GM23338 (cell line): ENCODE measurements around the gene SMIM41. TPM values are rescaled to one million over a fixed set of nuclear protein-coding genes. Genes with fewer than 3 reads are reported as not detected.

Experiments used
- ATAC-seq: fragments of 200-7000 bp; cut with Tn5 transposase; 3 replicates; pipeline ENCODE4 v1.9.1; 2020
- DNase-seq: peaks from one replicate; pipeline ENCODE4 v3.0.0-alpha.2; 2015; ENCODE audit warnings: low spot score
- H2AFZ ChIP-seq: fragments of 200-600 bp; sonication (generic); 2 replicates; pipeline ENCODE4 v1.8.0; 2016; ENCODE audit warnings: antibody characterized with exemption, mild to moderate bottlenecking, moderate library complexity
- H3F3A ChIP-seq: fragments of 200-600 bp; sonication (generic); replicated peaks from 2 replicates; pipeline ENCODE4 v1.8.0; 2017; ENCODE audit warnings: antibody characterized with exemption, mixed run types, low read depth
- H3K27ac ChIP-seq: fragments of 200-600 bp; sonication (generic); 2 replicates; pipeline ENCODE4 v1.6.1; 2016; ENCODE audit warnings: low read depth
- H3K27me3 ChIP-seq: fragments of 200-600 bp; sonication (generic); 2 replicates; pipeline ENCODE4 v1.8.0; 2016; ENCODE audit warnings: mild to moderate bottlenecking, mixed run types, moderate library complexity; ENCODE audit not compliant: insufficient read depth
- H3K36me3 ChIP-seq: fragments of 200-600 bp; sonication (generic); 2 replicates; pipeline ENCODE4 v1.8.0; 2016; ENCODE audit warnings: mild to moderate bottlenecking; ENCODE audit not compliant: insufficient read depth
- H3K4me1 ChIP-seq: fragments of 200-600 bp; sonication (generic); 2 replicates; pipeline ENCODE4 v1.8.0; 2016; ENCODE audit warnings: mild to moderate bottlenecking, moderate library complexity; ENCODE audit not compliant: insufficient read depth
- H3K4me2 ChIP-seq: fragments of 200-600 bp; sonication (generic); 2 replicates; pipeline ENCODE4 v1.7.1; 2017; ENCODE audit warnings: mixed run types
- H3K4me3 ChIP-seq: fragments of 200-600 bp; sonication (generic); 2 replicates; pipeline ENCODE4 v1.6.1; 2016; ENCODE audit warnings: mixed run types
- H3K79me2 ChIP-seq: fragments of 200-600 bp; sonication (generic); replicated peaks from 2 replicates; pipeline ENCODE4 v1.8.0; 2017; ENCODE audit warnings: mild to moderate bottlenecking; ENCODE audit not compliant: insufficient read depth
- H3K9me2 ChIP-seq: fragments of 200-600 bp; sonication (generic); 2 replicates; pipeline ENCODE4 v1.8.0; 2017; ENCODE audit not compliant: insufficient read depth
- H4K20me1 ChIP-seq: fragments of 200-600 bp; sonication (generic); replicated peaks from 2 replicates; pipeline ENCODE4 v1.8.0; 2017; ENCODE audit warnings: mild to moderate bottlenecking; ENCODE audit not compliant: insufficient read depth
- H3K27ac Mint-ChIP-seq: 2 replicates; pipeline ENCODE4 v1.8.0; 2020; ENCODE audit warnings: inconsistent platforms, mild to moderate bottlenecking, moderate library complexity, mixed read lengths
- H3K27me3 Mint-ChIP-seq: 3 replicates; pipeline ENCODE4 v1.8.0; 2022; ENCODE audit warnings: low read depth, mild to moderate bottlenecking, moderate library complexity, mixed read lengths, inconsistent platforms; ENCODE audit not compliant: insufficient read depth, poor library complexity
- H3K36me3 Mint-ChIP-seq: 3 replicates; pipeline ENCODE4 v1.8.0; 2021; ENCODE audit warnings: low read depth, mild to moderate bottlenecking, inconsistent platforms, moderate library complexity, mixed read lengths
- H3K4me1 Mint-ChIP-seq: 3 replicates; pipeline ENCODE4 v1.8.0; 2020; ENCODE audit warnings: mild to moderate bottlenecking, inconsistent platforms, mixed read lengths
- H3K4me3 Mint-ChIP-seq: 3 replicates; pipeline ENCODE4 v1.8.0; 2021; ENCODE audit warnings: moderate library complexity, mild to moderate bottlenecking, inconsistent platforms, mixed read lengths
- H3K9me3 Mint-ChIP-seq: 3 replicates; pipeline ENCODE4 v1.8.0; 2020; ENCODE audit warnings: moderate library complexity, mild to moderate bottlenecking, inconsistent platforms, mixed read lengths
- CREB1 ChIP-seq: fragments of 250-450 bp; sonication (Bioruptor Pico); IDR thresholded peaks from 2 replicates; pipeline ENCODE4 v1.5.0; 2020; ENCODE audit warnings: low read depth, mild to moderate bottlenecking, moderate library complexity
- CTCF ChIP-seq, 2 experiments: fragments of 200-600 bp in 1 of 2; sonication (generic) in 1 of 2; conservative IDR thresholded peaks; 2 replicates each; pipeline versions ENCODE4 v1.5.1 to v1.6.1; 2016 to 2017; ENCODE audit warnings: antibody characterized with exemption in 2 of 2, low read depth in 2 of 2, mild to moderate bottlenecking in 2 of 2, moderate library complexity in 1 of 2
- EZH2 ChIP-seq: fragments of 200-600 bp; sonication (generic); IDR thresholded peaks from one replicate; pipeline ENCODE4 v1.8.0; 2017; ENCODE audit warnings: antibody characterized with exemption, mild to moderate bottlenecking, low read depth; ENCODE audit not compliant: unreplicated experiment
- EZH2phosphoT487 ChIP-seq: fragments of 200-600 bp; sonication (generic); IDR thresholded peaks from one replicate; pipeline ENCODE4 v1.8.1; 2018; ENCODE audit warnings: antibody characterized with exemption; ENCODE audit not compliant: unreplicated experiment
- JUNB ChIP-seq: IDR thresholded peaks from one replicate; pipeline ENCODE4 v1.6.1; 2016; ENCODE audit warnings: antibody characterized with exemption; ENCODE audit not compliant: unreplicated experiment
- NANOG ChIP-seq: IDR thresholded peaks from 2 replicates; pipeline ENCODE4 v1.6.1; 2016; ENCODE audit warnings: antibody characterized with exemption, borderline replicate concordance
- POLR2AphosphoS5 ChIP-seq: IDR thresholded peaks from 2 replicates; pipeline ENCODE4 v1.6.1; 2016; ENCODE audit warnings: antibody characterized with exemption, low read depth
- STAT1 ChIP-seq: IDR thresholded peaks from one replicate; pipeline ENCODE4 v1.6.1; 2016; ENCODE audit warnings: antibody characterized with exemption; ENCODE audit not compliant: unreplicated experiment
- ZNF114 ChIP-seq: fragments of 250-450 bp; sonication (Bioruptor Pico); IDR thresholded peaks from 2 replicates; pipeline ENCODE4 v1.5.0; 2020; ENCODE audit warnings: mild to moderate bottlenecking, moderate library complexity
- ZNF331 ChIP-seq: fragments of 250-450 bp; sonication (Bioruptor Pico); IDR thresholded peaks from 2 replicates; pipeline ENCODE4 v1.5.0; 2020; ENCODE audit warnings: low read depth, mild to moderate bottlenecking, moderate library complexity
- ZNF462 ChIP-seq: fragments of 250-450 bp; sonication (Bioruptor Pico); IDR thresholded peaks from 2 replicates; pipeline ENCODE4 v1.5.0; 2020; ENCODE audit warnings: mild to moderate bottlenecking, moderate library complexity
- polyA plus RNA-seq: library from polyadenylated mRNA; unstranded; fragments of >200 nt; fragmentation: Nextera tagmentation; extraction: Ambion mirVana; gene quantifications from 2 replicates; pipeline ENCODE4 v1.2.1, GENCODE V29; 2016
- total RNA-seq: library from RNA; depleted of rRNA; stranded (reverse); fragments of >200 nt; shearing (Covaris generic); gene quantifications from 2 replicates; pipeline ENCODE4 v1.2.3, GENCODE V29; 2014
- TF ChIP-seq, protein P1 (sequence below): IDR thresholded peaks from one replicate; pipeline ENCODE4 v1.6.1; 2018; ENCODE audit warnings: antibody characterized with exemption; ENCODE audit not compliant: unreplicated experiment
- TF ChIP-seq, protein P2 (sequence below): IDR thresholded peaks from 2 replicates; pipeline ENCODE4 v1.6.1; 2016; ENCODE audit warnings: antibody characterized with exemption

SMIM41 gene
- total and polyA plus RNA-seq, 2 experiments from 2014 or later: 0.66 TPM

- Histone ChIP-seq H3F3A (no peaks in the 10 kb centered on the region), H3K4me1 (no peaks in the 10 kb centered on the region), H3K79me2 (no peaks in the 10 kb centered on the region), H3K4me3 (no peak overlapping the region), H4K20me1 (peaks cover 12% of the 10 kb centered on the region), H3K27ac (no peak overlapping the region), H2AFZ (no peak overlapping the region), H3K9me2 (no peaks in the 10 kb centered on the region), H3K36me3 (no peaks in the 10 kb centered on the region), H3K4me2 (no peak overlapping the region), H3K27me3 (no peaks in the 10 kb centered on the region; the same call in 1 of the 2 replicates)
- no peak overlapping the region for H3K4me3 Mint-ChIP-seq
- no peaks in the 10 kb centered on the region for H3K9me3 Mint-ChIP-seq
- H3K27me3 Mint-ChIP-seq: peaks cover 7% of the 10 kb centered on the region
- DNase-seq: no peak
- no peak for ATAC-seq
- H3K36me3 Mint-ChIP-seq: peaks cover 10% of the 10 kb centered on the region; the same call in 2 of the 3 replicates
- no peaks in the 10 kb centered on the region for H3K4me1 Mint-ChIP-seq
- H3K27ac Mint-ChIP-seq: no peak overlapping the region
- no peak for TF ChIP-seq ZNF331
- no peak for TF ChIP-seq EZH2
- TF ChIP-seq POLR2AphosphoS5: no peak
- TF ChIP-seq ZNF114 (CRISPR knock-in tag): no peak
- no peak for TF ChIP-seq ZNF462 (CRISPR knock-in tag)
- TF ChIP-seq, protein P1, sequence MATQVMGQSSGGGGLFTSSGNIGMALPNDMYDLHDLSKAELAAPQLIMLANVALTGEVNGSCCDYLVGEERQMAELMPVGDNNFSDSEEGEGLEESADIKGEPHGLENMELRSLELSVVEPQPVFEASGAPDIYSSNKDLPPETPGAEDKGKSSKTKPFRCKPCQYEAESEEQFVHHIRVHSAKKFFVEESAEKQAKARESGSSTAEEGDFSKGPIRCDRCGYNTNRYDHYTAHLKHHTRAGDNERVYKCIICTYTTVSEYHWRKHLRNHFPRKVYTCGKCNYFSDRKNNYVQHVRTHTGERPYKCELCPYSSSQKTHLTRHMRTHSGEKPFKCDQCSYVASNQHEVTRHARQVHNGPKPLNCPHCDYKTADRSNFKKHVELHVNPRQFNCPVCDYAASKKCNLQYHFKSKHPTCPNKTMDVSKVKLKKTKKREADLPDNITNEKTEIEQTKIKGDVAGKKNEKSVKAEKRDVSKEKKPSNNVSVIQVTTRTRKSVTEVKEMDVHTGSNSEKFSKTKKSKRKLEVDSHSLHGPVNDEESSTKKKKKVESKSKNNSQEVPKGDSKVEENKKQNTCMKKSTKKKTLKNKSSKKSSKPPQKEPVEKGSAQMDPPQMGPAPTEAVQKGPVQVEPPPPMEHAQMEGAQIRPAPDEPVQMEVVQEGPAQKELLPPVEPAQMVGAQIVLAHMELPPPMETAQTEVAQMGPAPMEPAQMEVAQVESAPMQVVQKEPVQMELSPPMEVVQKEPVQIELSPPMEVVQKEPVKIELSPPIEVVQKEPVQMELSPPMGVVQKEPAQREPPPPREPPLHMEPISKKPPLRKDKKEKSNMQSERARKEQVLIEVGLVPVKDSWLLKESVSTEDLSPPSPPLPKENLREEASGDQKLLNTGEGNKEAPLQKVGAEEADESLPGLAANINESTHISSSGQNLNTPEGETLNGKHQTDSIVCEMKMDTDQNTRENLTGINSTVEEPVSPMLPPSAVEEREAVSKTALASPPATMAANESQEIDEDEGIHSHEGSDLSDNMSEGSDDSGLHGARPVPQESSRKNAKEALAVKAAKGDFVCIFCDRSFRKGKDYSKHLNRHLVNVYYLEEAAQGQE: no peak
- TF ChIP-seq, protein P2, sequence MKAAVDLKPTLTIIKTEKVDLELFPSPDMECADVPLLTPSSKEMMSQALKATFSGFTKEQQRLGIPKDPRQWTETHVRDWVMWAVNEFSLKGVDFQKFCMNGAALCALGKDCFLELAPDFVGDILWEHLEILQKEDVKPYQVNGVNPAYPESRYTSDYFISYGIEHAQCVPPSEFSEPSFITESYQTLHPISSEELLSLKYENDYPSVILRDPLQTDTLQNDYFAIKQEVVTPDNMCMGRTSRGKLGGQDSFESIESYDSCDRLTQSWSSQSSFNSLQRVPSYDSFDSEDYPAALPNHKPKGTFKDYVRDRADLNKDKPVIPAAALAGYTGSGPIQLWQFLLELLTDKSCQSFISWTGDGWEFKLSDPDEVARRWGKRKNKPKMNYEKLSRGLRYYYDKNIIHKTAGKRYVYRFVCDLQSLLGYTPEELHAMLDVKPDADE: no peak
- no peak for TF ChIP-seq JUNB
- no peak for TF ChIP-seq CREB1
- no peak for TF ChIP-seq EZH2phosphoT487
- TF ChIP-seq NANOG: no peak
- TF ChIP-seq CTCF (conservative IDR thresholded peaks at IDR 0.05; ENCODE audit: low read depth in 2 of 2): no peak
- TF ChIP-seq STAT1: no peak
Measured at GRCh38 chr12:52057638-52058576, 21.6 kb upstream of the SMIM41 start.
